ENCODE measurements around the gene GMPPA. TPM values are rescaled to one million over a fixed set of nuclear protein-coding genes. Genes with fewer than 3 reads are reported as not detected.
A peak's percentile ranks its signal among the peaks of the same experiment; 100 is the strongest.

The GMPPA gene
- total RNA-seq, 1 experiment from 2014 or later = 81.6 TPM

GRCh38 chr2:219506153-219506801 lies 7.6 kb downstream of the GMPPA start:
- no peak for DNase-seq (ENCODE audit: low read depth)

DNA sequence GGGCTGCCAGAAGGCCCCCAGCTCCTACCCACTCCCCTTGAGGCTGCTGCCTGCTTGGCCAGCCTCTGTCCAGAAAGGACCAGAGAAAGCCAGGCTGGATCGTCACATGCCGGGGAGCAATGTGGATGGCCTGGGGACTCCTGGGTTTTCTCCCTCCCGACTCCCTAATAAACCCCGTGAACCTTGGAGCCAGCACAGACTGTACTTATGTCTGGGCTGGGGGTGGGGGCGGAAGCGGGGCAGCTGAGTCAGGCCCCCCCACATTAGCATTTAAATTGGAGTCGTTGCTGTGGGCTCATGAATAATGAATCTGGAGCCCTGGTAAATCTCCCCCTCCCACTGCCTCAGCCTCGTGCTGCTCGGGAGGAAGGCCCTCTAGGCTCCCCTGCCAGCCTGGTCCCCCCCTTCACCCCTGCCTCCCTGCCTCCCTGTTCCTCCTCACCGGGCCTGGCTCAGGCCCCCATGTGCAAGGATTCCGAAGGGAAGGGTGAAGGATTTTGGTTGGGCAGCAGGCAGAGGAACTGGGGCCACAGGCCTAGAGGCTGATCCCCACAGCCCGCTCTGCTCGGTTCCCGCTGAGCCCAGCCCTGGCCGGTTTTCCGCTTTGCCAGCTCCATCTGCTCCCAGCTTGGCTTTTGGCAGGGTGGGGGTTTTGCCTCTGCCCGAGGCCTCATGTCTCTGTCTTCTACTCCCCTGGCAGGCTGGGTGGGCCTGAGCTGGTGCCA lies 8.3 kb downstream of the GMPPA start:
- no peak for DNase-seq (ENCODE audit: low read depth)

DNA sequence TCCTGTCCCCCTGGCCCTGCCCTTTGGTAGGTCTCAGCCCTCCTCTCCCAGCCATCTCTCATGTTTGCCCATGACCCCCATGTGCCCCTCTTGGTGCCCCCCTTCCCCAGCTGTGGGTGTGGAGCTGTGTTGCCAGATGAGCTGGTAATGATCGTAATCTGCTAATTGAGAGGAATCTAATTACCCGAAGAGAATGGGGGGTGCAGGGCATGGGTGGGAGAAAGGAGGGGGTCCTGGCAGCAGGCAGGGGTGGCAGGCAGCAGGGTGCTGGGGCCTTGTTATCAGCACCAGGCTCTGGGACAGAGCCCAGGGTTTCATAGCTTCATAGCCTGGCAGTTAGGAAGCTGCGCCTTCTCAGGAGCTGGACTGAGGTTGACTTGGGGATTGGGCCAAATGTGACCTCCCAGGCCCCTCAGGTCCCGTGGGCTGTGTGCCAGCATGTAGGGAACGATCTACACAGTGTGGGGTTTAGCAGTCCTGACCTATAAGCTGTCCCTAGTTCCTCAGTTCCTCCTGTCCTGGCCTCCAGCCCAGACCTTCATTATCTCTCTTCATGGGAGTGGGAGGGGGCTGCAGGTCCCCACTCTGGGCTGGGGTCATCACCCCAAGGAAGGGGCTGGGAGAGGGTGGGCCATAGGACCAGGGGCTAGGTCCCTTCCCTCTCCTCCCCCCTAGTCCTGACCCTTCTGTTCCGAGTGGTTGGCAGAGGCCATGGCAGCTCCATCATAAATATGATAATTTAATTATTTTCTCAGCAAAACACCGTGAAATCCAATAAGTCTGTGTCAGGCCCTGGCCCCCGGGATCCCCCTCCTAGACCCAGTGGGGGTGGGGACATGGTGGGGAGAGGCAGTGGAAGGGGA lies 9.1 kb downstream of the GMPPA start:
- no peak for DNase-seq (ENCODE audit: low read depth)

- no peak for DNase-seq (ENCODE audit: low read depth)
Measured at GRCh38 chr2:219508444-219508734, 9.7 kb downstream of the GMPPA start.

- DNase-seq (ENCODE audit: low read depth) = no peak
Measured at GRCh38 chr2:219508971-219509779, 10.5 kb downstream of the GMPPA start.

GRCh38 chr2:219509780-219510511 lies 11.3 kb downstream of the GMPPA start:
- DNase-seq (ENCODE audit: low read depth) = peak; percentile 51

DNA sequence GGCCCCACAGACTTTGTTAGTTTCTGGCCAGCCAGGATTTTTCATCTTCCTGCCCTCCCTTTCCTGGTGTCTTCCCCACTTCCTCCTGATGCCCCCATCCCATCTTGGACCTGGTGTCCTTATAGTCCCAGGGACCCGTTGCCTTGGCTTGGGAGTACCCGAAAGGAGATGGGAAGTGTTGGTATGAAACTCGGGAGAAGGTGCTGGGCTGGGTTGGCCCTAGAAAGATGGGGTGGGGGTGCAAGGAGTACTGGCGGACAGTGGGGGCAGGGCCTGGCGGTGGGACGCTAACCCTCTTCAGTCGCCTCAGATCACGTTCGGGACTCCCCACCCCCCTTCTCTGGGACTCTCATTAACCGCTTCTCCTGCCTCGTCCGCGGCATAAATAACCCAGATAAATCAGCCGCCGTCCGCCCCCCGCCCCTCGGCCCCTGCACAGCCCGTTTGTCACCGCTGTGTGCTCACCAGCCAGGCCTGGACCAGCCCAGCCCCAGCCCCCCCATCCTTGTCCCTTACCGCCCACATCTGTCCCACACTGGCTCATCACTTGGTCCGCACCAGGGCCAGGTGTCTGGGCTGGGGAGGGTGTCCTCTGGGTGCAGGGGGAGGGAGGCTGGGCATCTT lies 11.9 kb downstream of the GMPPA start:
- no peak for DNase-seq (ENCODE audit: low read depth)

DNA sequence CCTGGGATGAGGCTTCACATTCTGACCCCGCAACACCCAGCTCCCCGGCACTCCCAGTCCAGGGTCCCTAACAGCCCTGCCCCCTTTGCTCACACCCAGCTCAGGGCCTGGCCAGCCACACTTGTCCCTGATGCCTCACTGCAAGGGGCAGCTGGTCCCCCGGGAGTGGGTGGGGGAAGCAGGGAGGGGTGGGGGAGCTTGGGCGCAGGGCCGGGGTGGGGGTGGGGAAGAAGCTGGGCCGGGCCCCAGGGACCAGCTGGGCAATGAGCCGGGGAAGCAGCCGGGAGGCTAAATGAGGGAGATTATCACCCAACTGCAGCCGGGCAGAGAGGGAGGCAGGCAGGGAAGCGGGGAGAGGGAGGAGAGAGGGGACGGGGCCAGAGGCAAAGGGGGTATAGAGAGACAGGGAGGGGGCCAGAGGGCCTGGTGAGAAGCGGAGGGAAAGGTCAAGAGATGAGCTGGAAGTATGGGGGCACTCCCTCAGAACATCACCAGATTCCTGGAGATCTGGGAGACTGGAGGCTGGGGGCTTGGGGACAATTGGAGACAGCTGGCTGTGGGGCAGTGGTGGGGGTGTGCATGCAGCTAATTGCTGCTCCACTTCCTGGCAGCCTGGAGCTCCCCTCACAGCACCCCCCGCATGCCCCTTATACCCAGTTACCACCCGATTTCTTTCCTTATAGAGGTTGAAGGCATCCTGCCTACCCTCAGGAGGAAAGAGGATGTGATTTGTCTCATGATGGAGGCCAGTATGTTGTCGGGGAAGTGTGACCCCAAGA lies 13.0 kb downstream of the GMPPA start:
- no peak for DNase-seq (ENCODE audit: low read depth)

- no peak for DNase-seq (ENCODE audit: low read depth)
Measured at GRCh38 chr2:219512524-219513216, 14.0 kb downstream of the GMPPA start.

DNA sequence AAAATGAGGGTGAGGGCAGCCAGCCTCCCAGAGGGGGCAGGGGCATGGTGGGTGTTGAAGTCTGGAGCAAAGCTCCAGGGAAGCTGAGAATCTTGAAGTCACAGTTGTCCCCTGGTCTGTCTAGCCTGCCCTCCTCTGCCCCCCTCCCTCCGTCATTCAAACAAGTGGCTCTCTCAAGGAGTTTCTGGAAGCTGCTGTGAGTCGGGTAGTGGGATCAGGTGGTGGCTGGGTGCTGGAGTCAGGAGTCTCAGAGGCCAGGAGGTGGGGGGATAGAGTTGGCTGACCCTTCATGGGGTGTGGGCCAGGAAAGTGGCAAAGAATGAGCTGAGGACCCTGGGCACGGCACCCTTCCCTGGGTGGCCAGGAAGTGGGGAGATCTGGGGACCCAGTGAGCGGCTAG lies 15.1 kb downstream of the GMPPA start:
- no peak for DNase-seq (ENCODE audit: low read depth)

GRCh38 chr2:219514196-219514761 lies 15.6 kb downstream of the GMPPA start, which contains the start of gene ASIC4:
Gene ASIC4, plus strand, starts transcription at chr2:219514482. Its CDS starts 243 bp downstream, at chr2:219514725.
- DNase-seq (ENCODE audit: low read depth) = no peak

- DNase-seq (ENCODE audit: low read depth) = no peak
Measured at GRCh38 chr2:219514836-219515235, 16.1 kb downstream of the GMPPA start.

- no peak for DNase-seq (ENCODE audit: low read depth)
Measured at GRCh38 chr2:219515874-219516629, 17.4 kb downstream of the GMPPA start.

GRCh38 chr2:219516888-219517287 lies 18.2 kb downstream of the GMPPA start:
- no peak for DNase-seq (ENCODE audit: low read depth)

DNA sequence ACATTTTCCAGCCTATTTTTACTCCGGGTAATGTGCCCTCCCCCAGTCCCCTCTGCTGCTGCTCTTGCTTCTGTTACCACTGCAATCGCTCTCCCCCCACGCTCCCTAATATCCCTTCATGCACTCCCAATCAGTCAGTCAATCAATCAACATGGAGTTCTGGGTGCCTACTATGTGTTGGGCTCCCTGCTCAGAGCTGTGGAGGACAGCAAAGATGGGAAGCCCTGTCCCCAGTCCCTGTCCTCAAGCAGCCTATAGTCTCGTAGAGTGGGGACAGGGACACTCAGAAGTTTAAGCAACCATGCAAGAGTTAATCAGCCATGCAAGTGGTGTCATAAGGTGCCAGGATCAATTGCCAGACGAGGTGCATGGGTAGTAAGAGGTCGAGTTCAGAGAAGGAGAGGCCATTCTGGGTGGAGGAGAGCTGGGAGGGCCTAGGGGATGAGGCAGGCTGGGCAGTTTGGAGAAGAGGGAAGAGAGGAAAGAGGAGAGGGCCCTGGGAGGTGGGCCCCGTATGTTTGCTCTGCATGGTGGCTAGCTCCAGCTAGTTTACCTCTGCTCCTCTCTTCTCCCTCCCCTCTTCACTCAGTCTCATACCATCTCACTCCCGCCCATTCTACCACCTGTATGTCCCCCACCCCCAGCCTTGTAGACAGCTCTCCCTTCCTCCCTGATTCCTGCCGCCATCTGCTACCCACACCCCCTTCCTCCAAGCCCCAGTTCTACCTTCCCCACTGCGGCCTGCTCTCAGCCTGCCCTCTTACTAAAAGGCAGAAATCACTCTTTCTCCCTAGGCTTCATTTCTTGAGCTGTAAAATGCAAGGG lies 19.5 kb downstream of the GMPPA start:
- DNase-seq (ENCODE audit: low read depth) = no peak

- DNase-seq (ENCODE audit: low read depth) = no peak
Measured at GRCh38 chr2:219519526-219519916, 20.8 kb downstream of the GMPPA start.

DNA sequence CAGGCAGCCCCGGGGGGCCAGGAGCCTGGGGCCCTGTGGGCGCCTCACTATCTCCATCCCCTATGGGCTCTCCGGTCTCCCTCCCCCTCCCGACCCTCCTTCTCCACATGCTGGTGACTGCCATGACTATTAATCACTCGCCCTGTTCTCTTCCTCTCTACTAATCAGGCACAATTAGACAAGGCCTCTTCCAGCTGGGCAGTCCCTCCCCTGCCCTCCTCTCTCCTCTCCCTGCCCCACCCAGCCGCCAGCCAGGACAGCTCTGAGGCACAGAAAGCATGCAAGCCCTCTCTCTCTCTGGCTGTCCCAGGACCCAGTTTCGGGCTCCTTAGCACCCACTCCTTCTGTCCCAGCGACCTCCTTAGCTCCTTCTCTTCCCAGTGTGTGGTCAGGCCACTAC lies 21.4 kb downstream of the GMPPA start:
- no peak for DNase-seq (ENCODE audit: low read depth)
